ENCODE measurements around the gene HSPA4. TPM values are rescaled to one million over a fixed set of nuclear protein-coding genes. Genes with fewer than 3 reads are reported as not detected.
A peak's percentile ranks its signal among the peaks of the same experiment; 100 is the strongest.

HSPA4 gene
- total and polyA plus RNA-seq, 12 donors: 48.0 to 207 (median 96.8) TPM

GRCh38 chr5:133140311-133140710, 88.5 kb downstream of the HSPA4 start:
- no peaks in the 10 kb centered on the region for H3K9me3 ChIP-seq (replicated peaks in 1 of 3)
- H3K4me3 ChIP-seq: no peak overlapping the region
- WGBS, 4 donors: 85 to 95% (median 87%) methylated on average over 7 of the region's 7 CpGs
- H3K4me1 ChIP-seq (replicated peaks in 1 of 2): no peaks in the 10 kb centered on the region
- no peaks in the 10 kb centered on the region for H3K27me3 ChIP-seq
- H3K36me3 ChIP-seq (replicated peaks in 1 of 2): no peaks in the 10 kb centered on the region
- H3K27ac ChIP-seq: no peak overlapping the region
- TF ChIP-seq CTCF (IDR thresholded peaks at IDR 0.05) (no peak), POLR2A (IDR thresholded peaks at IDR 0.05) (no peak)
- peak in 1 of 7 donors; percentile 9 for DNase-seq
- intact Hi-C loops (cut with DNase I): no loop called here

- no peaks in the 10 kb centered on the region for H3K4me1 ChIP-seq (replicated peaks in 1 of 2)
- no peaks in the 10 kb centered on the region for H3K27me3 ChIP-seq
- no peaks in the 10 kb centered on the region for H3K9me3 ChIP-seq (replicated peaks in 1 of 3)
- no peak for DNase-seq
- no peaks in the 10 kb centered on the region for H3K36me3 ChIP-seq (replicated peaks in 1 of 2)
- TF ChIP-seq POLR2A (IDR thresholded peaks at IDR 0.05): no peak
- TF ChIP-seq CTCF (IDR thresholded peaks at IDR 0.05): no peak
- H3K27ac ChIP-seq: no peak overlapping the region
- no peak overlapping the region for H3K4me3 ChIP-seq
- WGBS, 4 donors: 46 to 65% (median 59%) methylated on average over 3 of the region's 3 CpGs
- intact Hi-C loops (cut with DNase I): no loop called here
Observed at GRCh38 chr5:133141746-133142145, 89.9 kb downstream of the HSPA4 start.

GRCh38 chr5:133142782-133143181, 91.0 kb downstream of the HSPA4 start:
- H3K27ac ChIP-seq: no peak overlapping the region
- no peaks in the 10 kb centered on the region for H3K9me3 ChIP-seq (replicated peaks in 1 of 3)
- no peaks in the 10 kb centered on the region for H3K36me3 ChIP-seq (replicated peaks in 1 of 2)
- WGBS, 4 donors: 86 to 94% (median 92%) methylated on average over 3 to 6 of the region's 6 CpGs
- intact Hi-C loops (cut with DNase I): no loop called here
- no peaks in the 10 kb centered on the region for H3K4me1 ChIP-seq (replicated peaks in 1 of 2)
- no peaks in the 10 kb centered on the region for H3K27me3 ChIP-seq
- H3K4me3 ChIP-seq: no peak overlapping the region
- DNase-seq: no peak
- TF ChIP-seq POLR2A (IDR thresholded peaks at IDR 0.05): no peak
- no peak for TF ChIP-seq CTCF (IDR thresholded peaks at IDR 0.05)

GRCh38 chr5:133144245-133144981, 92.6 kb downstream of the HSPA4 start:
- H3K27ac ChIP-seq: no peak overlapping the region
- DNase-seq: no peak
- no peaks in the 10 kb centered on the region for H3K4me1 ChIP-seq (replicated peaks in 1 of 2)
- no peaks in the 10 kb centered on the region for H3K27me3 ChIP-seq
- TF ChIP-seq CTCF (IDR thresholded peaks at IDR 0.05) (no peak), POLR2A (IDR thresholded peaks at IDR 0.05) (no peak)
- H3K4me3 ChIP-seq: no peak overlapping the region
- H3K36me3 ChIP-seq (replicated peaks in 1 of 2): no peaks in the 10 kb centered on the region
- H3K9me3 ChIP-seq (replicated peaks in 1 of 3): no peaks in the 10 kb centered on the region
- 58 to 78% (median 67%) methylated on average over 4 of the region's 4 CpGs for WGBS, 4 donors
- intact Hi-C loops (cut with DNase I): no loop called here

Measured in adrenal gland (tissue), 12 donors.